ENCODE measurements around the gene KIAA1217.

DNA sequence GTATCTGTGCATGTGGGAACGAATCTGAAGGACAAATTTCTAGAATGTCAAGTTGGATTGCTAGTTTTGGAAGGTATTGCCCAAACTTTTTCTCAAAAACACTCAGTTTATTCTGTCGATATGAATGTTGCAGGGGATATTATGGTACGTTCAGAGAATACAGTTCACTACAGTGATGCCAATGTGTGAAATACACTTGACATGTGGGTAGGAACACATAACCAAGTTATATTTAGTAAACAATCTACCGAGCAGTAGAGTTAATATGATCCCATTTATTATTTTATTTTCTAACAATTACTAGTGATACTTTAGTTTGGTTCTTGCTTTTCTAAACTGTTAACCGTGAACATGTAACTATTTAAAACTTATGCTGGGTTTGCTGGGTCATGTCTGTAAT, 37.4 kb downstream of the KIAA1217 start:
- TF ChIP-seq, protein P1, sequence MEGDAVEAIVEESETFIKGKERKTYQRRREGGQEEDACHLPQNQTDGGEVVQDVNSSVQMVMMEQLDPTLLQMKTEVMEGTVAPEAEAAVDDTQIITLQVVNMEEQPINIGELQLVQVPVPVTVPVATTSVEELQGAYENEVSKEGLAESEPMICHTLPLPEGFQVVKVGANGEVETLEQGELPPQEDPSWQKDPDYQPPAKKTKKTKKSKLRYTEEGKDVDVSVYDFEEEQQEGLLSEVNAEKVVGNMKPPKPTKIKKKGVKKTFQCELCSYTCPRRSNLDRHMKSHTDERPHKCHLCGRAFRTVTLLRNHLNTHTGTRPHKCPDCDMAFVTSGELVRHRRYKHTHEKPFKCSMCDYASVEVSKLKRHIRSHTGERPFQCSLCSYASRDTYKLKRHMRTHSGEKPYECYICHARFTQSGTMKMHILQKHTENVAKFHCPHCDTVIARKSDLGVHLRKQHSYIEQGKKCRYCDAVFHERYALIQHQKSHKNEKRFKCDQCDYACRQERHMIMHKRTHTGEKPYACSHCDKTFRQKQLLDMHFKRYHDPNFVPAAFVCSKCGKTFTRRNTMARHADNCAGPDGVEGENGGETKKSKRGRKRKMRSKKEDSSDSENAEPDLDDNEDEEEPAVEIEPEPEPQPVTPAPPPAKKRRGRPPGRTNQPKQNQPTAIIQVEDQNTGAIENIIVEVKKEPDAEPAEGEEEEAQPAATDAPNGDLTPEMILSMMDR (conservative IDR thresholded peaks at IDR 0.05 in 1 of 2, IDR thresholded peaks at IDR 0.05 in 1 of 2; ENCODE audit: extremely low read depth in 1 of 2, insufficient read depth in 1 of 2, low read depth in 1 of 2, low read length in 2 of 2) = no peak
- TF ChIP-seq EZH2 (IDR thresholded peaks at IDR 0.05; ENCODE audit: borderline replicate concordance, low read length) = no peak
